Common myeloid progenitor, CD34-positive (primary cell): ENCODE measurements around the gene MTHFR.

Experiments
- CTCF ChIA-PET: fragments of 350-600 bp; sonication (Branson Sonifier 250); formaldehyde crosslinking; loops from one replicate; lab custom pipeline; 2021; ENCODE audit warnings: antibody characterized with exemption; lab: Charles Lee
- POLR2A ChIA-PET: fragments of 350-600 bp; sonication (Branson Sonifier 250); formaldehyde crosslinking; loops from one replicate; lab custom pipeline; 2021; ENCODE audit warnings: antibody characterized with exemption; lab: Charles Lee
- DNase-seq, 3 donors: peaks; one replicate each; pipeline versions ENCODE4 v3.0.0 to v3.0.0-alpha.2; 2013
- H3K27ac ChIP-seq, 2 experiments: 1 replicate in 1 of 2; 2 replicates in 1 of 2; pipeline ENCODE4 v1.7.0; 2013; ENCODE audit warnings: inconsistent platforms in 2 of 2, low read length in 2 of 2, mild to moderate bottlenecking in 2 of 2, low read depth in 1 of 2, moderate library complexity in 1 of 2; ENCODE audit not compliant: severe bottlenecking in 2 of 2, insufficient read depth in 1 of 2, poor library complexity in 1 of 2
- H3K27me3 ChIP-seq, 5 experiments: replicated peaks in 2 of 5; 1 replicate in 3 of 5; 2 replicates in 2 of 5; pipeline versions ENCODE4 v1.6.1 to v1.7.0; 2013; ENCODE audit warnings: low read length in 4 of 5, mild to moderate bottlenecking in 2 of 5, moderate library complexity in 2 of 5, inconsistent platforms in 1 of 5; ENCODE audit not compliant: insufficient read depth in 5 of 5, control insufficient read depth in 4 of 5
- H3K36me3 ChIP-seq, 4 experiments: 1 replicate in 2 of 4; 2 replicates in 2 of 4; pipeline versions ENCODE4 v1.6.1 to v1.7.0; 2013; ENCODE audit warnings: low read length in 3 of 4, control low read depth in 1 of 4, mild to moderate bottlenecking in 1 of 4; ENCODE audit not compliant: control insufficient read depth in 4 of 4, insufficient read depth in 4 of 4
- H3K4me1 ChIP-seq, 4 experiments: 1 replicate in 3 of 4; 2 replicates in 1 of 4; pipeline versions ENCODE4 v1.6.1 to v1.7.1; 2013; ENCODE audit warnings: low read length in 3 of 4, mild to moderate bottlenecking in 3 of 4, control low read depth in 1 of 4, inconsistent platforms in 1 of 4, moderate library complexity in 1 of 4; ENCODE audit not compliant: control insufficient read depth in 4 of 4, insufficient read depth in 4 of 4; ENCODE audit errors: control extremely low read depth in 1 of 4
- H3K4me3 ChIP-seq, 7 experiments: 1 replicate in 4 of 7; 2 replicates in 3 of 7; pipeline versions ENCODE4 v1.5.1 to v1.7.0; 2013; ENCODE audit warnings: mild to moderate bottlenecking in 7 of 7, low read length in 6 of 7, moderate library complexity in 6 of 7, inconsistent platforms in 2 of 7, low read depth in 2 of 7, control low read depth in 1 of 7; ENCODE audit not compliant: insufficient read depth in 4 of 7, control insufficient read depth in 1 of 7; ENCODE audit errors: extremely low read depth in 1 of 7
- H3K9me3 ChIP-seq, 5 experiments: 1 replicate in 4 of 5; 2 replicates in 1 of 5; pipeline versions ENCODE4 v1.6.1 to v1.7.1; 2013; ENCODE audit warnings: low read length in 4 of 5, mild to moderate bottlenecking in 2 of 5, inconsistent platforms in 1 of 5, low read depth in 1 of 5, moderate library complexity in 1 of 5; ENCODE audit not compliant: control insufficient read depth in 4 of 5, insufficient read depth in 2 of 5; ENCODE audit errors: control extremely low read depth in 1 of 5
- WGBS: methylation state at CpG from one replicate; pipeline ENCODE4 v1.1.5; 2013; ENCODE audit not compliant: insufficient coverage; 5-methylcytosine and 5-hydroxymethylcytosine counted together

The MTHFR gene

DNA sequence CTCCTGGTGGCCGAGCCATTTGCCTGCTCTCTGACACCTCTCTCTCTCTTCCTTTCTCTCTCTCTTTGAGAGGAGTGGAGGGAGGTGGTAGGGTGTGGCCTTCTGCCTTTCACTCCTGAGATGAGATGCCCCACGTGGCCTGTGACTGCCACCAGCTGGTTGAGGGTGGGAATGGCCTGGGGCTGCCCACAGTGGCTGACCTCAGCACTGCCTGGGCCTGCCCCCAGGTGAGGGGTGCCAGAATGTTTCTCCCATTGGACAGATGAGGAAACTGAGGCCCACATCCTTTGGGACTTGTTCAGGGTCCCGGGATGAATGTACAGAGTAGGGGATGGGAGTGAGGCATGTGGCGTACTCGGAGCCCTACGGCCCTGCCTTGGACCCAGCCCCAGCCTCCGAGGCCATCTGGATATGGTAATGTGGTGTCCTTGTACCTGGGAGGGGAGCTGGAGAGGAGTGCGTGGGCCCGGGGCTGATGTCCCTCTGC is 56.5 kb downstream of the MTHFR start:
- WGBS = 86% methylated on average over 8 of the region's 9 CpGs
- H3K4me1 ChIP-seq = peaks cover 0 to 6% (median 0%) of the 10 kb centered on the region in 4 experiments
- H3K36me3 ChIP-seq = peaks cover 2 to 35% (median 28%) of the 10 kb centered on the region in 4 experiments
- ChIA-PET CTCF (interaction anchor here (1.0 to 2.5 kb wide), 10 partner anchors 9 to 106 kb away, joined by 3 to 13 read pairs (median 5); partner anchors contain the start of gene FBXO6), POLR2A (interaction anchor here (0.6 kb wide), 2 partner anchors 85 to 134 kb away, joined by 3 read pairs; partner anchors contain the start of gene FBXO6)
- H3K27me3 ChIP-seq = no peaks in the 10 kb centered on the region
- DNase-seq = peak; percentile 47 to 67 (median 54)
- H3K27ac ChIP-seq = no peak overlapping the region
- no peaks in the 10 kb centered on the region for H3K9me3 ChIP-seq
- H3K4me3 ChIP-seq = no peak overlapping the region

DNA sequence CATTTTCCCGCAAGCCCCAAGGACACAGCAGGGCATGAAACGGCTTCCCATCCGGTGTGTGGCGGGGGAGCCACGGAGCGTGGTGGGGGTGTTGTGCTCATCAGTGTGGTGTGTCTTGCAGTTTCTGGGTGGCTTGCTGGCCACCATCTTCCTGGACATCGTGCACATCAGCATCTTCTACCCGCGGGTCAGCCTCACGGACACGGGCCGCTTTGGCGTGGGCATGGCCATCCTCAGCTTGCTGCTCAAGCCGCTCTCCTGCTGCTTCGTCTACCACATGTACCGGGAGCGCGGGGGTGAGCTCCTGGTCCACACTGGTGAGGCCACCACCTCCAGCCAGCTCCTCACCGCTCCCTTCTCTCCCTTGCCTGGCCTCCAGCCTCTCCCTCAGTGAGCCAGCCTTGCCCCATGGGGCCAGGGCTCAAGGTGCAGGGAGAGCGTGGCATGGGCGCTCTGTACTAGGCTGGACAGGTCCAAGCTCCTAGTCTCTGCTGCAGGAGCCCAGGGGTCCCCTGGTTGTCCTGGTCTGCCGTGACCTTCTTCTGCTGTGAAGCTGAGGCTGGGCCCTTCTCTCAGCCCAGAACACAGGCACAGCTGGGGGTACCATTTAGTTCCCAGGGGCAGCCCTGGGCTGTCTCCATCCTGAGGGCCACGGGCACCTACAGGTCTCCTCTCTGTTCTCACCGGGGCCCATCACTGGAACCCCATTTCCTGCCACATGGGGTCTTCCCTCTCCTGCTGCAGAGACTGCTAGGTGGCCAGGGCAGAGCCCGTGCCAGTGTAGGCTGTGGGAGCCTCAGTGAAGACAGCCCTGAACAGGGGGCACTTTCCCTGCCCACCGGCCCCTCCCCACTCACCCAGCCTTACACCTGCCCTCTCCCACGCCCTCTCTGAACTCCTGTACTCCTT is 57.2 kb downstream of the MTHFR start:
- Histone ChIP-seq H3K36me3 (peaks cover 2 to 35% (median 28%) of the 10 kb centered on the region in 4 experiments), H3K9me3 (no peaks in the 10 kb centered on the region), H3K27me3 (no peaks in the 10 kb centered on the region), H3K4me1 (peaks cover 0 to 6% (median 0%) of the 10 kb centered on the region in 4 experiments), H3K4me3 (no peak overlapping the region), H3K27ac (no peak overlapping the region)
- CTCF ChIA-PET = interaction anchor here (1.0 to 2.5 kb wide), 9 partner anchors 11 to 106 kb away, joined by 3 to 13 read pairs (median 5); partner anchors contain the start of gene FBXO6
- no peak for DNase-seq
- WGBS = 98% methylated on average over 18 of the region's 27 CpGs
- POLR2A ChIA-PET = interaction anchor here (0.6 kb wide), 1 partner anchor 85 kb away, joined by 3 read pairs; the partner anchor contains the start of gene FBXO6

DNA sequence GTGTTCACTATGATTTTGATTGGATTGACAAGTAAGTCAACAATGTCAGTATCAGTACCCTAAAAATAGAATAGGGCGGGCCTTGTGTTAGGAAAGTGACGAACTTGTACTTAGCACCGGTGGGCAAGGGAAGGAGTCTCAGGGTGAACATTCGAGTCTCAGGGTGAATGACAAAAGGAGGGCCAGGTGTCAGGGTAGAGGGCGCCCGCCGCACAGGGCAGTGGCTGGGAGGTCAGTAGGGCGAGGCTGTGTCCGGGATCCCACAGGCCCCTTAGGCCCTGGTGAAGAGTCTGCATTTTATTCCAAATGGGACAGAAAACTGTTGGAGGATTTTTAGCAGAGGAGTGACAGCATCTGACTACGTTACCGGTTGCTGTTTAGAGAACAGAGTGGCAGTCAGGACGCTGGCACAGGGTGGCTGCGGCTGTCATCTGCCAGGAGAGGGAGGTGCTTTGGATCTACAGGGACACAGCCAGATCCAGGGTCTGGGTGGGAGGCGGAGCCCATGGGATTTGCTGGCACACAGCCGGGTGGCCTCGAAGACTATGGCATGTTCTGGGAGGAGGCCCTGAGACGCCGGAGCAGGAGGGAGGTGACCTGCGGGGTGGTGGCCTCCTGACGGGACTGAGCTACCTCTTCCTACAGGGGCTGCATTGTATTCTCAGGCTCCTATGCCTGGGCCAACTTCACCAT is 58.8 kb downstream of the MTHFR start:
- Histone ChIP-seq H3K27ac (no peak overlapping the region), H3K4me1 (peaks cover 0 to 16% (median 7%) of the 10 kb centered on the region in 4 experiments), H3K36me3 (peaks cover 2 to 35% (median 28%) of the 10 kb centered on the region in 4 experiments), H3K9me3 (no peaks in the 10 kb centered on the region), H3K27me3 (no peaks in the 10 kb centered on the region), H3K4me3 (no peak overlapping the region)
- ChIA-PET CTCF (no interaction called here), POLR2A (no interaction called here)
- DNase-seq = no peak
- 93% methylated on average over 19 of the region's 20 CpGs for WGBS

DNA sequence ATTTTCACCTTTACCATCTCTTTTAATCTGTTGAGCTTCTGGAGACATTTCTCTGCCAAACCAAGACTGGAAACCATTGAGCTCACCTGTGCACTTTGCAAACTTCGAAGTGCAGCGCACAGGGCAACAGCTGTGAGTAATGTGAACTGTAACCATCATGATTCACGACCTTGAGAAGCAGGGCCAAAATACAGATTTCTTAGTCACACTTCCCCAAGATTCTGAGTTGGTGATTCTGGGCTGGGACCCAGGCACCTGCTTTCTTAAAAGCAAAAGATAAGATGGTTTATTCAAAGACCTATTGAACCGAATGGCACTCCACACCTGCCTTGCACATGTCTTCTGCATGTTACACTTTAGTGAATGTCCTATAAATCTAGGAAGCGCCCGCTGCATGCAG is 59.7 kb downstream of the MTHFR start:
- POLR2A ChIA-PET = no interaction called here
- Histone ChIP-seq H3K27me3 (no peaks in the 10 kb centered on the region), H3K4me3 (no peak overlapping the region), H3K4me1 (peaks cover 6 to 24% (median 16%) of the 10 kb centered on the region in 4 experiments), H3K9me3 (no peaks in the 10 kb centered on the region), H3K27ac (no peak overlapping the region), H3K36me3 (peaks cover 2 to 34% (median 26%) of the 10 kb centered on the region in 4 experiments)
- DNase-seq = no peak
- WGBS = 97% methylated on average over 4 of the region's 6 CpGs
- CTCF ChIA-PET = no interaction called here

DNA sequence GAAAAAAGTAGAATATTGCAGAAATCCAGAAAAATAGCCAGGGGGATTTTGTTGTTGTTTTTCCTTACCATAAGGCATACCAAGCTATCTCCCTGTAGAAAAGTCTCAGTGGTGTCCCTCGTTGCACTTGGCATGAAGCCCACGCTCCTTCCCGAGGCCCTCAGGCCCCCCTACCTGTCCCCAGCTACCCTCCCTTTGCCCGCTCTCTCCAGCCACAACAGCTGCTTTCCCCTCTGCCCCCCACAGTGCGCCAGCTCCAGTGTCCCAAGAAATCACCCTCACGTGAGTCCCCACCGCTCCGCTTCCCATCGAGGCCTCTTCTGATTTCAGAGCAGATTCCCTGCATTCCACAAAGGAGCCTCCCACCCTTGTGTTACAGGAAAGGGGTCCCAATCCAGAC is 61.5 kb downstream of the MTHFR start:
- Histone ChIP-seq H3K36me3 (peaks cover 0 to 20% (median 15%) of the 10 kb centered on the region in 4 experiments), H3K4me3 (no peak overlapping the region), H3K9me3 (no peaks in the 10 kb centered on the region), H3K27me3 (no peaks in the 10 kb centered on the region), H3K27ac (no peak overlapping the region), H3K4me1 (peaks cover 9 to 42% (median 33%) of the 10 kb centered on the region in 4 experiments)
- no peak for DNase-seq
- 93% methylated on average over 9 of the region's 9 CpGs for WGBS
- ChIA-PET POLR2A (no interaction called here), CTCF (interaction anchor here (0.7 to 1.5 kb wide), 4 partner anchors 10 to 94 kb away, joined by 3 read pairs; no protein-coding TSS in a partner anchor)

DNA sequence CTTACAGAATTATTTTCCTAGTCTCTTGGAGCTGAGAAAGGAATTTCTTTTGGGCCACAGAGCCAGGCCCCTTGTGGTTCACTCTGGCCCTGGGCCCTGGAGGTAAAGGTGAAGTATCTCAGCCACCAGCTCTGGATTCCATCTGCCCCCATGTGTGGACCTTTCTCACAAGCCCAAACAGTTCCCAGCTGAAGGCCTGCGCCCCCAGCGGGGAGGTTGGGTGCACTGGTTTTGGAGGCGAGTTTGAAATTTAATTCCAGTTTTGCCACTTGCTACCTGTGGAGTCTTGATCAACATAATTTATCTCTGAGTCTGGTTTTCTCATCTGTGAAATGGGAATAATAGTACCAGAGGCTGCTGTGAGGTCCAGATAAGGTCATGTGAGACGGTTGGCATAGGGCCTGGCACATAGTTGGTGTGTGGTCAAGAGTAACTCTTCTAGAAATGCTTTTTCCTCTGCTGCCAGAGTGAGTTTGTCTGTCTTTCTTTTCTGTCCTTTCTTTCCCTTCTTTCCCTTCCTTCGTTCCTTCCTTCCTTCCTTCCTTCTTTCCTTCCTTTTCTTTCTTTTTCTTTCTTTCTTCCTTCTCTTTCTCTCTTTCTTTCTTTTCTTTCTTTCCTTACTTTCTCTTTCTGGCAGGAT is 63.7 kb downstream of the MTHFR start:
- H3K4me3 ChIP-seq = no peak overlapping the region
- peaks cover 0 to 9% (median 6%) of the 10 kb centered on the region in 4 experiments for H3K36me3 ChIP-seq
- no peaks in the 10 kb centered on the region for H3K9me3 ChIP-seq
- 100% methylated on average over 1 of the region's 5 CpGs for WGBS
- CTCF ChIA-PET = interaction anchor here (1.0 kb wide), 1 partner anchor 21 kb away, joined by 3 read pairs; no protein-coding TSS in a partner anchor
- POLR2A ChIA-PET = no interaction called here
- H3K27me3 ChIP-seq = no peaks in the 10 kb centered on the region
- H3K4me1 ChIP-seq = peaks cover 16 to 62% (median 51%) of the 10 kb centered on the region in 4 experiments
- H3K27ac ChIP-seq = no peak overlapping the region
- DNase-seq = no peak
